H1 (cell line): Measurements from ENCODE around the gene LTO1. TPM values are rescaled to one million over a fixed set of nuclear protein-coding genes. Genes with fewer than 3 reads are reported as not detected.

Source experiments
- CTCF ChIA-PET: fragments of 300-600 bp; sonication (Branson Sonifier 250); formaldehyde crosslinking; loops from one replicate; lab custom pipeline; 2021; ENCODE audit not compliant: partially characterized antibody; lab: Charles Lee
- POLR2A ChIA-PET: fragments of 300-600 bp; sonication (Branson Sonifier 250); formaldehyde crosslinking; loops from one replicate; lab custom pipeline; 2021; ENCODE audit warnings: inconsistent platforms; ENCODE audit not compliant: partially characterized antibody; lab: Charles Lee
- DNase-seq, 2 experiments: peaks; one replicate each; pipeline versions ENCODE4 v3.0.0 to v3.0.0-alpha.2; 2010 to 2022; ENCODE audit warnings: low spot score in 2 of 2, low read depth in 1 of 2, mixed read lengths in 1 of 2
- FAIRE-seq: peaks from 2 replicates; lab custom pipeline; 2011; peaks lifted over from hg19 to GRCh38; lab: Jason Lieb, UNC
- H2AFZ ChIP-seq: 2 replicates; pipeline ENCODE4 v1.8.1; 2012; ENCODE audit warnings: low read length, inconsistent platforms
- H2AK5ac ChIP-seq: 2 replicates; pipeline ENCODE4 v1.6.1; 2013; ENCODE audit warnings: low read depth, low read length
- H2BK120ac ChIP-seq: replicated peaks from 2 replicates; pipeline ENCODE3; 2013; ENCODE audit warnings: low read depth, low read length, inconsistent platforms
- H2BK12ac ChIP-seq: 2 replicates; pipeline ENCODE4 v1.6.1; 2013; ENCODE audit warnings: low read depth, low read length
- H2BK15ac ChIP-seq: 2 replicates; pipeline ENCODE4 v1.6.1; 2013; ENCODE audit warnings: low read length
- H2BK20ac ChIP-seq: 2 replicates; pipeline ENCODE4 v1.6.1; 2013; ENCODE audit warnings: low read length
- H2BK5ac ChIP-seq: 2 replicates; pipeline ENCODE4 v1.6.1; 2013; ENCODE audit warnings: low read depth, low read length
- H3K14ac ChIP-seq: 2 replicates; pipeline ENCODE4 v1.6.1; 2013; ENCODE audit warnings: inconsistent platforms; ENCODE audit not compliant: insufficient read length
- H3K18ac ChIP-seq: 2 replicates; pipeline ENCODE4 v1.6.1; 2013; ENCODE audit warnings: low read length; ENCODE audit errors: extremely low read depth
- H3K23ac ChIP-seq: 2 replicates; pipeline ENCODE4 v1.6.1; 2013; ENCODE audit warnings: inconsistent platforms; ENCODE audit not compliant: insufficient read length
- H3K23me2 ChIP-seq: 2 replicates; pipeline ENCODE4 v1.6.1; 2013; ENCODE audit warnings: low read depth, low read length
- H3K27ac ChIP-seq: 2 replicates; pipeline ENCODE4 v1.6.1; 2011; ENCODE audit warnings: low read depth, low read length, inconsistent platforms
- H3K27me3 ChIP-seq, 4 experiments: replicated peaks in 1 of 4; 1 replicate in 1 of 4; 2 replicates in 3 of 4; pipeline versions ENCODE4 v1.6.1 to v1.8.1; 2011 to 2013; ENCODE audit warnings: low read length in 3 of 4, mild to moderate bottlenecking in 3 of 4, inconsistent platforms in 2 of 4, mixed read lengths in 2 of 4, moderate library complexity in 1 of 4; ENCODE audit not compliant: control insufficient read depth in 3 of 4, insufficient read depth in 3 of 4; ENCODE audit errors: extremely low read depth in 1 of 4
- H3K36me3 ChIP-seq, 4 experiments: 2 replicates each; pipeline versions ENCODE4 v1.6.1 to v1.8.1; 2011 to 2013; ENCODE audit warnings: mild to moderate bottlenecking in 4 of 4, low read length in 3 of 4, moderate library complexity in 2 of 4, control low read depth in 1 of 4, inconsistent platforms in 1 of 4; ENCODE audit not compliant: insufficient read depth in 4 of 4, control insufficient read depth in 2 of 4
- H3K4ac ChIP-seq: replicated peaks from 2 replicates; pipeline ENCODE3; 2013; ENCODE audit warnings: low read length, low read depth, mixed read lengths, inconsistent platforms; ENCODE audit not compliant: insufficient read length
- H3K4me1 ChIP-seq, 4 experiments: replicated peaks in 1 of 4; 1 replicate in 1 of 4; 2 replicates in 3 of 4; pipeline versions ENCODE4 v1.6.1 to v1.8.1; 2011 to 2013; ENCODE audit warnings: low read length in 3 of 4, inconsistent platforms in 2 of 4, mixed read lengths in 1 of 4; ENCODE audit not compliant: insufficient read depth in 4 of 4, control insufficient read depth in 3 of 4
- H3K4me2 ChIP-seq, 2 experiments: 2 replicates each; pipeline versions ENCODE4 v1.6.1 to v1.8.1; 2011 to 2013; ENCODE audit warnings: low read depth in 2 of 2, low read length in 2 of 2, control low read depth in 1 of 2, inconsistent platforms in 1 of 2, mild to moderate bottlenecking in 1 of 2; ENCODE audit not compliant: insufficient read depth in 1 of 2
- H3K4me3 ChIP-seq, 4 experiments: fragments of 200-600, 300-600 bp in 1 of 4; sonication (generic), shearing (Covaris generic), sonication (Bioruptor Twin) in 1 of 4; 2 replicates each; pipeline versions ENCODE4 v1.5.1 to v1.8.1; 2011 to 2016; ENCODE audit warnings: low read length in 4 of 4, low read depth in 3 of 4, control low read depth in 2 of 4, inconsistent platforms in 2 of 4, mild to moderate bottlenecking in 2 of 4, mixed read lengths in 1 of 4, moderate library complexity in 1 of 4; ENCODE audit not compliant: insufficient read depth in 2 of 4; ENCODE audit errors: extremely low read depth in 1 of 4
- H3K56ac ChIP-seq: replicated peaks from 2 replicates; pipeline ENCODE3; 2013; ENCODE audit warnings: low read depth, mild to moderate bottlenecking, mixed read lengths, low read length, inconsistent platforms; ENCODE audit not compliant: insufficient read length
- H3K79me1 ChIP-seq: 2 replicates; pipeline ENCODE4 v1.6.1; 2013; ENCODE audit warnings: low read depth, low read length, control low read depth
- H3K79me2 ChIP-seq, 2 experiments: 2 replicates each; pipeline versions ENCODE4 v1.6.1 to v1.8.1; 2012 to 2013; ENCODE audit warnings: low read length in 2 of 2, mild to moderate bottlenecking in 2 of 2, inconsistent platforms in 1 of 2; ENCODE audit not compliant: insufficient read depth in 2 of 2, control insufficient read depth in 1 of 2
- H3K9ac ChIP-seq, 4 experiments: replicated peaks in 1 of 4; 1 replicate in 1 of 4; 2 replicates in 3 of 4; pipeline versions ENCODE4 v1.6.1 to v1.8.1; 2011 to 2013; ENCODE audit warnings: low read depth in 3 of 4, low read length in 3 of 4, control low read depth in 2 of 4, mild to moderate bottlenecking in 2 of 4, moderate library complexity in 2 of 4, inconsistent platforms in 1 of 4; ENCODE audit errors: extremely low read depth in 1 of 4
- H3K9me3 ChIP-seq, 2 experiments: 2 replicates each; pipeline versions ENCODE4 v1.6.1 to v1.8.1; 2012 to 2013; ENCODE audit warnings: mild to moderate bottlenecking in 2 of 2, moderate library complexity in 2 of 2, control low read depth in 1 of 2, inconsistent platforms in 1 of 2, low read depth in 1 of 2, low read length in 1 of 2, mixed read lengths in 1 of 2; ENCODE audit not compliant: insufficient read depth in 2 of 2
- H4K20me1 ChIP-seq, 2 experiments: replicated peaks in 1 of 2; 2 replicates each; pipeline versions ENCODE3 to v1.8.1; 2011 to 2013; ENCODE audit warnings: inconsistent platforms in 2 of 2, low read length in 2 of 2, mild to moderate bottlenecking in 1 of 2; ENCODE audit not compliant: insufficient read depth in 2 of 2, control insufficient read depth in 1 of 2
- H4K5ac ChIP-seq: 2 replicates; pipeline ENCODE4 v1.6.1; 2013; ENCODE audit warnings: low read length, low read depth, mixed read lengths, inconsistent platforms; ENCODE audit not compliant: insufficient read length
- H4K8ac ChIP-seq: 2 replicates; pipeline ENCODE4 v1.8.0; 2013; ENCODE audit warnings: mild to moderate bottlenecking, moderate library complexity, low read length, inconsistent platforms; ENCODE audit not compliant: insufficient read depth; ENCODE audit errors: extremely low read depth
- H4K91ac ChIP-seq: replicated peaks from 2 replicates; pipeline ENCODE3; 2013; ENCODE audit warnings: low read length, mixed read lengths, inconsistent platforms; ENCODE audit not compliant: insufficient read length
- CHD1 ChIP-seq: IDR thresholded peaks from 2 replicates; pipeline ENCODE4 v1.6.1; 2012; ENCODE audit warnings: low read depth, low read length, improper control_type of control experiment
- CTBP2 ChIP-seq: IDR thresholded peaks from 2 replicates; pipeline ENCODE4 v1.7.0; 2011; ENCODE audit warnings: borderline replicate concordance, mild to moderate bottlenecking, moderate library complexity, mixed read lengths, low read length; ENCODE audit not compliant: insufficient read depth, insufficient read length
- EP300 ChIP-seq, 2 experiments: IDR thresholded peaks; 1 replicate in 1 of 2; 2 replicates in 1 of 2; pipeline ENCODE4 v1.6.1; 2011 to 2012; ENCODE audit warnings: low read depth in 2 of 2, low read length in 2 of 2, mild to moderate bottlenecking in 2 of 2, borderline replicate concordance in 1 of 2, inconsistent platforms in 1 of 2, moderate library complexity in 1 of 2
- EZH2 ChIP-seq: fragments of 200-600 bp; sonication (generic); IDR thresholded peaks from 2 replicates; pipeline ENCODE4 v1.7.1; 2012; ENCODE audit warnings: low read depth, mild to moderate bottlenecking, moderate library complexity, low read length, inconsistent platforms; ENCODE audit not compliant: severe bottlenecking
- NANOG ChIP-seq: IDR thresholded peaks from 2 replicates; pipeline ENCODE4 v1.6.1; 2011; ENCODE audit warnings: low read length, low read depth, mild to moderate bottlenecking, inconsistent platforms; ENCODE audit not compliant: insufficient read depth, poor library complexity, severe bottlenecking
- POLR2AphosphoS5 ChIP-seq: IDR thresholded peaks from 2 replicates; pipeline ENCODE4 v1.6.1; 2011; ENCODE audit warnings: low read depth, low read length
- RFX5 ChIP-seq: IDR thresholded peaks from 2 replicates; pipeline ENCODE4 v1.6.1; 2011; ENCODE audit warnings: low read depth, low read length, improper control_type of control experiment, borderline replicate concordance
- SUZ12 ChIP-seq: fragments of 200-600 bp; sonication (generic); IDR thresholded peaks from 2 replicates; pipeline ENCODE4 v1.6.1; 2012; ENCODE audit warnings: mild to moderate bottlenecking, inconsistent platforms, low read length, moderate library complexity, mixed read lengths
- TAF7 ChIP-seq: optimal IDR thresholded peaks from 2 replicates; pipeline ENCODE3; 2011; ENCODE audit warnings: low read depth, mild to moderate bottlenecking, inconsistent platforms, low read length, moderate library complexity, borderline replicate concordance
- TBP ChIP-seq: IDR thresholded peaks from 2 replicates; pipeline ENCODE4 v1.6.1; 2011; ENCODE audit warnings: low read depth, low read length, improper control_type of control experiment
- YY1 ChIP-seq: IDR thresholded peaks from 2 replicates; pipeline ENCODE4 v1.6.1; 2011; ENCODE audit warnings: low read depth, mild to moderate bottlenecking, low read length
- ZNF274 ChIP-seq: IDR thresholded peaks from 2 replicates; pipeline ENCODE4 v1.7.0; 2012; ENCODE audit warnings: low read length, borderline replicate concordance; ENCODE audit errors: extremely low read depth
- WGBS, 2 experiments: shearing (Covaris generic) in 1 of 2; methylation state at CpG; one replicate each; pipeline versions ENCODE4 v1.1.6 to v1.1.7; 2013 to 2015; ENCODE audit warnings: low lambda C conversion rate in 2 of 2, mixed read lengths in 2 of 2, inconsistent platforms in 1 of 2, low coverage in 1 of 2, missing lambda C conversion rate in 1 of 2; ENCODE audit not compliant: insufficient replicate concordance in 2 of 2, insufficient coverage in 1 of 2, insufficient read length in 1 of 2; ENCODE audit errors: extremely low coverage in 1 of 2, missing lambda C conversion rate in 1 of 2; 5-methylcytosine and 5-hydroxymethylcytosine counted together
- polyA plus RNA-seq, 7 experiments: library from polyadenylated mRNA; depleted of rRNA in 3 of 7; stranded (reverse) in 5 of 7; unstranded in 2 of 7; fragments of >200 nt in 5 of 7; fragments of 200-250 nt in 2 of 7; gene quantifications; 1 replicate in 5 of 7; 2 replicates in 1 of 7; 4 replicates in 1 of 7; pipeline versions ENCODE4 v1.2.1 to v1.2.3, GENCODE V29; 2011 to 2013; ENCODE audit warnings: missing spikeins in 2 of 7, mixed read lengths in 2 of 7
- total RNA-seq: library from RNA; stranded (reverse); fragmentation: NEBNext Ultra II Directional; extraction: Animal tissue kit (Norgen Biotek cat#: 25700); gene quantifications from 2 replicates; pipeline ENCODE4 v1.2.1, GENCODE V29; 2021
- TF ChIP-seq, protein P1 (sequence below): IDR thresholded peaks from 2 replicates; pipeline ENCODE4 v1.6.1; 2011; ENCODE audit warnings: low read depth, mild to moderate bottlenecking, low read length; ENCODE audit not compliant: insufficient read depth

Gene LTO1
- total and polyA plus RNA-seq, 2 of the 8 experiments (the other 6 are each of a cell fraction or from before 2014, with no cell fraction given) = 15.4 to 21.3 TPM

DNA sequence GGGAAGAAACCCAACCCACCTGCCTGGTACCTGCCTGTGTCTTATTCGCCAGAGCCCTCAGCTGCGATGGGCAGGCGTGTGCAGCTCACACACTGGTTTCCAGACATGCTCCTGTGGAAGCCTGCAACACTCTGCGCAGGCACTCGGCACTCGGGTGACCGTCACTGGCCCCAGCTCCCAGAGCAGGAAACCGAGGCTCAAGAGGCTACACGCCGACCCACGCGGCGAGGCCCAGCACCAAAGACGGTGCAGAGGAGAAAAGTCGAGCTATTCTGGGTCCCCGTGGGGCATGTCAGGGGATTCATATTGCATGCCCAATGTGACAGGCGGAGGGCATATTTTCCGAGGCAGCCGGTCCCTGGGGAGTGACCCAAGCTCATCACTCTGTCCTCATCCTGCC, 40.3 kb upstream of the LTO1 start:
- Histone ChIP-seq H2AFZ (no peak overlapping the region), H2AK5ac (no peak overlapping the region), H4K91ac (no peak overlapping the region), H3K23ac (no peak overlapping the region), H3K4ac (no peak overlapping the region), H3K36me3 (no peaks in the 10 kb centered on the region), H2BK20ac (no peak overlapping the region), H2BK120ac (no peak overlapping the region), H3K9me3 (no peaks in the 10 kb centered on the region), H3K56ac (no peak overlapping the region), H3K79me2 (no peaks in the 10 kb centered on the region), H3K4me1 (peaks cover 2 to 18% (median 5%) of the 10 kb centered on the region in 4 experiments; a peak in 6 of 7 replicates), H3K79me1 (no peaks in the 10 kb centered on the region), H4K8ac (no peak overlapping the region), H3K27ac (no peak overlapping the region), H3K14ac (no peak overlapping the region), H2BK15ac (no peak overlapping the region), H3K9ac (no peak overlapping the region), H3K4me3 (no peak overlapping the region), H4K20me1 (no peaks in the 10 kb centered on the region), H3K23me2 (no peaks in the 10 kb centered on the region; the same call in 1 of the 2 replicates), H4K5ac (no peak overlapping the region), H3K18ac (no peak overlapping the region), H3K4me2 (no peak overlapping the region), H3K27me3 (peaks cover 0 to 19% (median 11%) of the 10 kb centered on the region in 4 experiments; a peak in 4 of 7 replicates), H2BK12ac (no peak overlapping the region), H2BK5ac (no peak overlapping the region)
- ChIA-PET POLR2A (interaction anchor here (1.1 kb wide), 2 partner anchors 12 to 13 kb away, joined by 3 read pairs; partner anchors contain the start of gene FGF19), CTCF (interaction anchor here (0.6 to 20.5 kb wide), 20 partner anchors 9 to 765 kb away, joined by 3 to 197 read pairs (median 4); no protein-coding TSS in a partner anchor)
- 94% methylated on average over 19 of the region's 19 CpGs; no CpG with 5 or more reads in 1 of the 2 experiments for WGBS, 2 experiments
- DNase-seq (no peak), FAIRE-seq (no peak)
- no peak for TF ChIP-seq YY1
- TF ChIP-seq SUZ12 = no peak
- no peak for TF ChIP-seq ZNF274
- no peak for TF ChIP-seq CHD1
- TF ChIP-seq, protein P1, sequence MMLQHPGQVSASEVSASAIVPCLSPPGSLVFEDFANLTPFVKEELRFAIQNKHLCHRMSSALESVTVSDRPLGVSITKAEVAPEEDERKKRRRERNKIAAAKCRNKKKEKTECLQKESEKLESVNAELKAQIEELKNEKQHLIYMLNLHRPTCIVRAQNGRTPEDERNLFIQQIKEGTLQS = no peak
- no peak for TF ChIP-seq TAF7
- TF ChIP-seq CTBP2 = no peak
- no peak for TF ChIP-seq NANOG
- no peak for TF ChIP-seq RFX5
- TF ChIP-seq TBP = no peak
- TF ChIP-seq POLR2AphosphoS5 = no peak
- TF ChIP-seq EP300 (IDR thresholded peaks at IDR 0.05; ENCODE audit: borderline replicate concordance in 1 of 2, low read depth in 2 of 2, low read length in 2 of 2) = no peak
- TF ChIP-seq EZH2 = no peak
